Left ventricle myocardium superior (tissue), 1 donor: Measurements from ENCODE around the gene P2RY8. TPM values are rescaled to one million over a fixed set of nuclear protein-coding genes. Genes with fewer than 3 reads are reported as not detected.
A peak's percentile ranks its signal among the peaks of the same experiment; 100 is the strongest.
"Not testable (repeated sequence)": the region's sequence is repeated elsewhere in the genome, so short reads cannot be mapped to it uniquely, and the experiment has no call there.

ENCODE experiments used
- ATAC-seq: fragments of 200-7000 bp; cut with Tn5 transposase; one replicate; pipeline ENCODE4 v1.9.1; 2020; ENCODE audit warnings: mild to moderate bottlenecking, moderate library complexity
- DNase-seq: peaks from one replicate; pipeline ENCODE4 v3.0.0-alpha.2; 2020
- intact Hi-C: fragments of 100-400 bp; cut with micrococcal nuclease; formaldehyde crosslinking; loops from one replicate; pipeline ENCODE4 v1.11.0; 2022
- total RNA-seq: library from RNA; stranded (reverse); fragmentation: NEBNext Ultra II Directional; extraction: Animal tissue kit (Norgen Biotek cat#: 25700); gene quantifications from one replicate; pipeline ENCODE4 v1.2.1, GENCODE V29; 2021
- donor health status: DM: no; HTN: yes; CAD: no; lungs with severe emphysema.

Gene P2RY8
- total RNA-seq, 1 donor from 2014 or later, result 2.6 TPM

GRCh38 chrX:1524874-1525582, 12.0 kb downstream of the P2RY8 start:
- no peak for ATAC-seq
- intact Hi-C loops, result no loop called here
- DNase-seq, result no peak

- intact Hi-C loops, DNase-seq, ATAC-seq: not testable (repeated sequence)
Observed at GRCh38 chrX:1522905-1523304, 14.1 kb downstream of the P2RY8 start.

GRCh38 chrX:1521459-1521956, 15.5 kb downstream of the P2RY8 start:
- intact Hi-C loops, result no loop called here
- ATAC-seq, result no peak

DNA sequence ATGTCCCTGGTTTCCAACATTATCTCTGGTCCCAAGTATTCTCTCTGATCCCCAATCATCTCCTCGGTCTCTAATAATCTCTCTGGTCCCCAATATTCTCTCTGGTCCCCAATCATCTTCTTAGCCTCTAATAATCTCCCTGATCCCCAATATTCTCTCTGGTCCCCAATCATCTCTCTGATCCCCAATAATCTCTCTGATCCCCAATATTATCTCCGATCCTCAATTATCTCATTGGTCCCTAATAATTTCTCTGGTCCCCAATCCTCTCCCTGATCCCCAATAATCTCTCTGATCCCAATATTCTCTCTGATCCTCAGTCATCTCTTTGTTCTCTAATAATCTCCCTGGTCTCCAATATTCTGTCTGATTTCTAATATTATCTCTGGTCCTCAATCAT, 16.6 kb downstream of the P2RY8 start:
- no peak for DNase-seq
- intact Hi-C loops, result no loop called here
- no peak for ATAC-seq

More at GRCh38 chrX:1521459-1521956, 15.5 kb downstream of the P2RY8 start:
- no peak for DNase-seq

DNA sequence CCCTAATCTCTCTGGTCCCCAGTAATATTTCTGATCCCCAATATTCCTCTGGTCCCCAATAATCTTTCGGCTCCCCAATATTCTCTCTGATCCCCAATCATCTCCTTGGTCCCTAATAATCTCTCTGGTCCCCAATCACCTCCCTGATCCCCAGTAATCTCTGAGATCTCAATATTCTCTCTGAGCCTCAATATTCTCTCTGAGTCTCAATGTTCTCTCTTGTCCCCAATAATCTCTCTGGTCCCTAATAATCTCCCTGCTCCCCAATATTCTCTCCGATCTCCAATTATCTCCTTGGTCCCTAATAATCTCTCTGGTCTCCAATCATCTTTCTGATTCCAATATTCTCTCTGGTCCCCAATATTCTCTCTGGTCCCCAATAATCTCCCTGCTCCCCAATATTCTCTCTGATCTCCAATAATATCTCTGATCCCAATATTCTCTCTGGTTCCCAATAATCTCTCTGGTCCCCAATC, 17.9 kb downstream of the P2RY8 start:
- intact Hi-C loops, result no loop called here
- no peak for ATAC-seq

DNA sequence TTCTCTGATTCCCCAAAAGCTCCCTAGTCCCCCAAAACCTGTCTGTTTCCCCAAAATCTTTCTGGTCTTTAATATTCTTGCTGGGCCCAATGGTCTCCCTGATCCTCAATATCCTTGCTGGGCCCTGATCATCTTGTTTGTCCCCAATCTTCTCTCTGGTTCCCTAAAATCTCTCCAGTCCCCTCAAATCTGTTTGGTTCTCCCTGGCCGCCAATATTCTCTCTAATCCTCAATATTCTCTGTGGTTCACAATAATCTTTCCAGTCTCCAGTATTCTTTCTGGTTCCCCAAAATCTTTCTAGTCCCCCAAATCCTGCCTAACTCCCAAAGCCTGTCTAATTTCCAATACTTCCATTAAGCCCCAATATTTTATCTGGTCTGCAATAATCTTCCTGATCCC, 18.5 kb downstream of the P2RY8 start:
- intact Hi-C loops, result no loop called here
- DNase-seq (no peak), ATAC-seq (no peak)

More for the DNA sequence above, 17.9 kb downstream of the P2RY8 start:
- DNase-seq, result no peak

GRCh38 chrX:1516596-1517104, 20.3 kb downstream of the P2RY8 start:
- intact Hi-C loops, result no loop called here
- no peak for ATAC-seq
- DNase-seq, result no peak

- ATAC-seq (no peak), DNase-seq (no peak)
- intact Hi-C loops, result no loop called here
Observed at GRCh38 chrX:1511829-1512228, 25.2 kb downstream of the P2RY8 start.

DNA sequence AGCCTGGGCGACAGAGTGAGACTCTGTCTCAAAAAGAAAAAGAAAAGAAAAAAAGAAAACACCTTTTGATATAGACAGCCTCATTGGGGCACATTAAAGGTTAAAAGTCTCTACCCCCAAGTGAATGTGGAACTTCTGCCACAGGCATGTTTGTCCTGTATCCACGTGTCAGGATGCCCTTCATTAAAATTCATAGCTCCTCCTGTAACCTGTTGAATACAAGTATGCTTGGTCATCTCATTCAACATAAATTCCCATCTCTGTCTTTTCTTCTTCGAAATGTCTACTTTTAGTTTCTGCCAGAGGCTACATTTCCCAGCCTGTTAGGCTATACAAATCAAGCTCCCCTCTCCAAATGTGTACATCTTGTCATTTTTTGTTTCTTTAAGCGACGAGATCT, 25.8 kb downstream of the P2RY8 start:
- ATAC-seq, result no peak
- DNase-seq, result no peak
- intact Hi-C loops, result no loop called here

GRCh38 chrX:1507511-1508463, 29.2 kb downstream of the P2RY8 start:
- ATAC-seq (no peak), DNase-seq (no peak)
- intact Hi-C loops, result no loop called here

- DNase-seq (no peak), ATAC-seq (no peak)
- intact Hi-C loops, result no loop called here
Observed at GRCh38 chrX:1506916-1507315, 30.1 kb downstream of the P2RY8 start.

DNA sequence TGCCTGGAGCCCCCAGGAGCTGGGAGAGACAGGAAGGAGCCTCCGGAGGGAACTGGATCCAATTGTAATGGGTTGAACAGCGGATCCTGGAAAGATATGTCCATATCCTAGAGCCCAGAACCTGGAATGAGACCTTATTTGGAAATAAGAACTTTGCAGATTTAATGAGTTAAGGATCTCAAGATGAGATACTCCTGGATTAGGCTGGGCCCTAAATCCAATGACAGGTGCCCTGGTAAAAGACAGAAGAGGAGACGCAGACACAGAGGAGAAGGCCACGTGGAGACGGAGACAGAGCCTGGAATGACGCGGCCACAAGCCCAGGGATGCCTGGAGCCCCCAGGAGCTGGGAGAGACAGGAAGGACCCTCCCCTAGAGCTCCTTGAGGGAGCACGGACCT, 34.1 kb downstream of the P2RY8 start:
- ATAC-seq (no peak), DNase-seq (no peak)
- intact Hi-C loops, result no loop called here

GRCh38 chrX:1502241-1502640, 34.7 kb downstream of the P2RY8 start:
- intact Hi-C loops, result no loop called here
- DNase-seq (no peak), ATAC-seq (no peak)

- DNase-seq (no peak), ATAC-seq (peak; percentile 55)
- intact Hi-C loops, result no loop called here
Observed at GRCh38 chrX:1500701-1501624, 36.0 kb downstream of the P2RY8 start.

GRCh38 chrX:1496076-1496475, 40.9 kb downstream of the P2RY8 start:
- intact Hi-C loops, result no loop called here
- no peak for ATAC-seq
- DNase-seq, result no peak

GRCh38 chrX:1493877-1494510, 43.0 kb downstream of the P2RY8 start:
- intact Hi-C loops, result no loop called here
- peak; percentile 19 for DNase-seq
- no peak for ATAC-seq

- DNase-seq (no peak), ATAC-seq (no peak)
- intact Hi-C loops, result no loop called here
Observed at GRCh38 chrX:1493412-1493811, 43.6 kb downstream of the P2RY8 start.

- no peak for ATAC-seq
- no peak for DNase-seq
- intact Hi-C loops, result no loop called here
Observed at GRCh38 chrX:1492421-1493012, 44.5 kb downstream of the P2RY8 start.
